HepG2 (cell line): ENCODE measurements around the gene ERICH6. TPM values are rescaled to one million over a fixed set of nuclear protein-coding genes. Genes with fewer than 3 reads are reported as not detected.

Experiments
- ATAC-seq: fragments of 200-7000 bp; cut with Tn5 transposase; 3 replicates; pipeline ENCODE4 v1.9.1; 2020; ENCODE audit warnings: mild to moderate bottlenecking, moderate library complexity
- BruUV-seq: library from RNA; stranded (reverse); fragments of 400-500 nt; replicated peaks from 2 replicates; lab custom pipeline; 2021; lab: Mats Ljungman, UMichigan
- CTCF ChIA-PET: fragments of 300-600 bp; formaldehyde crosslinking; extraction: SDS; loops from one replicate; lab custom pipeline; 2021; ENCODE audit warnings: low total read pairs, inconsistent platforms, low intra/inter-chr PET ratio; lab: Yijun Ruan, JAX
- POLR2A ChIA-PET: fragments of 350-600 bp; sonication (Branson Sonifier 250); formaldehyde crosslinking; loops from one replicate; lab custom pipeline; 2020; ENCODE audit warnings: antibody characterized with exemption, inconsistent platforms; lab: Yijun Ruan, JAX
- DNase-seq: peaks from one replicate; pipeline ENCODE4 v3.0.0-alpha.2; 2015; ENCODE audit warnings: low spot score
- FAIRE-seq: peaks from 3 replicates; lab custom pipeline; 2011; peaks lifted over from hg19 to GRCh38; lab: Jason Lieb, UNC
- H2AFZ ChIP-seq: one replicate; pipeline ENCODE4 v1.6.1; 2011; ENCODE audit warnings: low read length, inconsistent platforms
- H3K27ac ChIP-seq: fragments of 300-600 bp; 3 replicates; pipeline ENCODE4 v1.8.0; 2011; ENCODE audit warnings: mixed run types, mild to moderate bottlenecking, mixed read lengths, low read length, inconsistent platforms; ENCODE audit not compliant: insufficient read depth; ENCODE audit errors: extremely low read length
- H3K27me3 ChIP-seq, 2 experiments: fragments of 200-600 bp in 1 of 2; 2 replicates in 1 of 2; 3 replicates in 1 of 2; pipeline versions ENCODE4 v1.6.0 to v1.8.0; 2011; ENCODE audit warnings: low read length in 2 of 2, mild to moderate bottlenecking in 2 of 2, moderate library complexity in 2 of 2, inconsistent platforms in 1 of 2; ENCODE audit not compliant: insufficient read depth in 2 of 2, control insufficient read depth in 1 of 2
- H3K36me3 ChIP-seq, 2 experiments: fragments of 200-600 bp in 1 of 2; replicated peaks in 1 of 2; 2 replicates in 1 of 2; 3 replicates in 1 of 2; pipeline versions ENCODE4 v1.5.1 to v1.8.0; 2011; ENCODE audit warnings: low read length in 2 of 2, inconsistent platforms in 1 of 2; ENCODE audit not compliant: insufficient read depth in 2 of 2, control insufficient read depth in 1 of 2
- H3K4me1 ChIP-seq: 2 replicates; pipeline ENCODE4 v1.5.1; 2012; ENCODE audit warnings: low read length, inconsistent platforms; ENCODE audit not compliant: insufficient read depth
- H3K4me2 ChIP-seq: 2 replicates; pipeline ENCODE4 v1.6.0; 2011; ENCODE audit warnings: low read depth, low read length, inconsistent platforms
- H3K4me3 ChIP-seq, 3 experiments: fragments of 200-600 bp in 1 of 3; sonication (generic), shearing (Covaris generic) in 1 of 3; replicated peaks in 1 of 3; 2 replicates each; pipeline ENCODE4 v1.5.1; 2011 to 2016; ENCODE audit warnings: low read length in 3 of 3, inconsistent platforms in 2 of 3, low read depth in 2 of 3, mild to moderate bottlenecking in 2 of 3, control low read depth in 1 of 3, mixed read lengths in 1 of 3; ENCODE audit not compliant: insufficient read depth in 1 of 3
- H3K79me2 ChIP-seq: one replicate; pipeline ENCODE4 v1.6.1; 2011; ENCODE audit warnings: low read length, inconsistent platforms; ENCODE audit not compliant: insufficient read depth
- H3K9ac ChIP-seq: 2 replicates; pipeline ENCODE4 v1.6.0; 2011; ENCODE audit warnings: mild to moderate bottlenecking, low read depth, low read length, inconsistent platforms; ENCODE audit not compliant: insufficient read depth
- H3K9me3 ChIP-seq: 2 replicates; pipeline ENCODE4 v1.5.1; 2012; ENCODE audit warnings: mild to moderate bottlenecking, low read length
- H4K20me1 ChIP-seq: 2 replicates; pipeline ENCODE4 v1.6.0; 2011; ENCODE audit warnings: inconsistent platforms, mild to moderate bottlenecking, low read length, moderate library complexity; ENCODE audit not compliant: insufficient read depth
- ATF6 ChIP-seq: sonication (generic); formaldehyde crosslinking; conservative IDR thresholded peaks from 2 replicates; pipeline ENCODE4 v1.4.0; 2020; ENCODE audit warnings: missing genetic modification reagents
- CREM ChIP-seq, 2 experiments: sonication (generic) in 1 of 2; formaldehyde crosslinking in 1 of 2; IDR thresholded peaks; 2 replicates each; pipeline versions ENCODE4 v1.4.0 to v1.6.1; 2016 to 2020; ENCODE audit warnings: antibody characterized with exemption in 1 of 2, mild to moderate bottlenecking in 1 of 2, missing genetic modification reagents in 1 of 2
- DNMT1 ChIP-seq: sonication (generic); formaldehyde crosslinking; IDR thresholded peaks from 2 replicates; pipeline ENCODE4 v1.5.1; 2020; ENCODE audit warnings: mild to moderate bottlenecking, missing genetic modification reagents
- FOXM1 ChIP-seq: sonication (generic); formaldehyde crosslinking; IDR thresholded peaks from 2 replicates; pipeline ENCODE4 v1.5.0; 2020; ENCODE audit warnings: missing genetic modification reagents
- HDAC2 ChIP-seq: sonication (generic); formaldehyde crosslinking; IDR thresholded peaks from 2 replicates; pipeline ENCODE4 v1.4.0; 2020; ENCODE audit warnings: missing genetic modification reagents
- HMGA1 ChIP-seq: sonication (generic); formaldehyde crosslinking; conservative IDR thresholded peaks from 2 replicates; pipeline ENCODE4 v1.4.0; 2020; ENCODE audit warnings: missing genetic modification reagents
- IKZF4 ChIP-seq: sonication (generic); formaldehyde crosslinking; IDR thresholded peaks from 2 replicates; pipeline ENCODE4 v1.5.1; 2020; ENCODE audit warnings: borderline replicate concordance, mild to moderate bottlenecking, low read depth, missing genetic modification reagents; ENCODE audit errors: not compliant biosample characterization
- RAD51 ChIP-seq: fragments of 450-650 bp; IDR thresholded peaks from 2 replicates; pipeline ENCODE4 v1.6.1; 2016; ENCODE audit warnings: borderline replicate concordance
- REPIN1 ChIP-seq: sonication (generic); formaldehyde crosslinking; IDR thresholded peaks from 2 replicates; pipeline ENCODE4 v1.8.0; 2022; ENCODE audit warnings: missing genetic modification reagents, low read depth, mild to moderate bottlenecking, borderline replicate concordance
- XBP1 ChIP-seq: sonication (generic); formaldehyde crosslinking; IDR thresholded peaks from 2 replicates; pipeline ENCODE4 v1.5.0; 2020; ENCODE audit warnings: missing genetic modification reagents
- ZNF350 ChIP-seq: sonication (generic); formaldehyde crosslinking; IDR thresholded peaks from 2 replicates; pipeline ENCODE4 v1.4.0; 2020; ENCODE audit warnings: mild to moderate bottlenecking, low read depth, missing genetic modification reagents, borderline replicate concordance
- ZNF570 ChIP-seq: sonication (generic); formaldehyde crosslinking; IDR thresholded peaks from 2 replicates; pipeline ENCODE4 v1.4.0; 2020; ENCODE audit warnings: mild to moderate bottlenecking, missing genetic modification reagents, borderline replicate concordance
- ZNF607 ChIP-seq: sonication (generic); formaldehyde crosslinking; IDR thresholded peaks from 2 replicates; pipeline ENCODE4 v1.5.1; 2020; ENCODE audit warnings: missing genetic modification reagents, mild to moderate bottlenecking, borderline replicate concordance
- ZNF770 ChIP-seq: sonication (generic); formaldehyde crosslinking; IDR thresholded peaks from 2 replicates; pipeline ENCODE4 v1.5.0; 2020; ENCODE audit warnings: mild to moderate bottlenecking, missing genetic modification reagents
- ZNF772 ChIP-seq: sonication (generic); formaldehyde crosslinking; IDR thresholded peaks from 2 replicates; pipeline ENCODE4 v1.5.0; 2020; ENCODE audit warnings: mild to moderate bottlenecking, missing genetic modification reagents
- WGBS: methylation state at CpG from one replicate; pipeline ENCODE4 v1.1.6; 2017; ENCODE audit warnings: low lambda C conversion rate; 5-methylcytosine and 5-hydroxymethylcytosine counted together
- in situ Hi-C: cut with HindIII; loops from 2 replicates; pipeline ENCODE4 v1.10.0; 2017; ENCODE audit warnings: low pct_unique_long_range_greater_than_20kb; ENCODE audit not compliant: extremely low pct_ligation_motif_present
- intact Hi-C: fragments of 100-400 bp; cut with micrococcal nuclease; formaldehyde crosslinking; loops from one replicate; pipeline ENCODE4 v1.10.0; 2022; ENCODE audit not compliant: unreplicated experiment
- polyA plus RNA-seq, 8 experiments: library from polyadenylated mRNA; depleted of rRNA in 3 of 8; stranded (reverse) in 7 of 8; unstranded in 1 of 8; fragments of >200 nt; fragmentation: Illumina TruSeq in 4 of 8; extraction: Trizol in 4 of 8; gene quantifications; 2 replicates each; pipeline versions ENCODE4 v1.2.1 to v1.2.3, GENCODE V29; 2011 to 2016; ENCODE audit warnings: low read depth in 4 of 8, missing spikeins in 1 of 8, mixed read lengths in 1 of 8; ENCODE audit not compliant: insufficient read depth in 1 of 8
- total RNA-seq, 5 experiments: library from RNA; depleted of rRNA; stranded (reverse); fragments of >200 nt; fragmentation: Illumina TruSeq; extraction: Trizol; gene quantifications; 2 replicates each; pipeline ENCODE4 v1.2.3, GENCODE V29; 2016; ENCODE audit warnings: low read depth in 1 of 5

The ERICH6 gene
- total and polyA plus RNA-seq, 2 of the 13 experiments (the other 11 are each of a cell fraction or from before 2014, with no cell fraction given): 0.03 TPM; not detected in 1

- Histone ChIP-seq H3K79me2 (no peaks in the 10 kb centered on the region), H3K27ac (no peak overlapping the region), H2AFZ (no peak overlapping the region), H3K4me3 (no peak overlapping the region), H3K9me3 (no peaks in the 10 kb centered on the region), H4K20me1 (no peaks in the 10 kb centered on the region), H3K4me1 (peaks cover 9% of the 10 kb centered on the region), H3K27me3 (peaks cover 0 to 5% of the 10 kb centered on the region in 2 experiments; a peak in 1 of 5 replicates), H3K4me2 (peak overlapping the region; percentile 8; the same call in 1 of the 2 replicates)
- POLR2A ChIA-PET: no interaction called here
- DNase-seq: peak; percentile 4
- WGBS: 1% methylated on average over 2 of the region's 2 CpGs
- no peak for FAIRE-seq
- in situ Hi-C loops: no loop called here
- no peak for ATAC-seq
- BruUV-seq: no TSS peak
- no peak for TF ChIP-seq ZNF607 (CRISPR knock-in tag)
- TF ChIP-seq ZNF770 (CRISPR knock-in tag): peak; percentile 83
- TF ChIP-seq, all 625 proteins: peak for 1
- no peaks in the 10 kb centered on the region for H3K36me3 ChIP-seq
- no peak overlapping the region for H3K9ac ChIP-seq
- CTCF ChIA-PET: no interaction called here
- intact Hi-C loops: no loop called here
These were observed 4.6 kb downstream of the ERICH6 start for GRCh38 chr3:150699068-150699639.

GRCh38 chr3:150697646-150698045 lies 6.1 kb downstream of the ERICH6 start:
- intact Hi-C loops: no loop called here
- ATAC-seq: no peak
- TF ChIP-seq ZNF772 (CRISPR knock-in tag) (no peak), FOXM1 (no peak), ZNF570 (CRISPR knock-in tag) (no peak), XBP1 (no peak), REPIN1 (CRISPR knock-in tag) (no peak), HDAC2 (CRISPR knock-in tag) (no peak), DNMT1 (CRISPR knock-in tag) (no peak), IKZF4 (CRISPR knock-in tag) (no peak), HMGA1 (no peak), CREM (IDR thresholded peaks at IDR 0.05) (no peak), CREM (CRISPR knock-in tag; IDR thresholded peaks at IDR 0.05) (no peak), ATF6 (CRISPR knock-in tag) (no peak), ZNF350 (no peak), RAD51 (no peak)

More at GRCh38 chr3:150697646-150698045, 6.1 kb downstream of the ERICH6 start:
- POLR2A ChIA-PET: no interaction called here
- H3K9ac ChIP-seq: no peak overlapping the region
- no TSS peak for BruUV-seq
- in situ Hi-C loops: no loop called here
- peaks cover 0 to 5% of the 10 kb centered on the region in 2 experiments; a peak in 1 of 5 replicates for H3K27me3 ChIP-seq
- H3K79me2 ChIP-seq: no peaks in the 10 kb centered on the region
- H3K4me1 ChIP-seq: peaks cover 1% of the 10 kb centered on the region
- CTCF ChIA-PET: no interaction called here
- DNase-seq (no peak), FAIRE-seq (no peak)
- peaks cover 7% of the 10 kb centered on the region for H3K9me3 ChIP-seq
- no peaks in the 10 kb centered on the region for H4K20me1 ChIP-seq
- no peaks in the 10 kb centered on the region for H3K36me3 ChIP-seq
- H2AFZ ChIP-seq: no peak overlapping the region
- H3K27ac ChIP-seq: no peak overlapping the region
- no peak overlapping the region for H3K4me2 ChIP-seq
- no peak overlapping the region for H3K4me3 ChIP-seq
